ENCODE results near the gene PLEKHG5. TPM values are rescaled to one million over a fixed set of nuclear protein-coding genes. Genes with fewer than 3 reads are reported as not detected.
A peak's percentile ranks its signal among the peaks of the same experiment; 100 is the strongest.

PLEKHG5 gene
- polyA plus RNA-seq, 2 of the 4 experiments (the other 2 are of a cell fraction): 0.84 to 3.1 TPM

DNA sequence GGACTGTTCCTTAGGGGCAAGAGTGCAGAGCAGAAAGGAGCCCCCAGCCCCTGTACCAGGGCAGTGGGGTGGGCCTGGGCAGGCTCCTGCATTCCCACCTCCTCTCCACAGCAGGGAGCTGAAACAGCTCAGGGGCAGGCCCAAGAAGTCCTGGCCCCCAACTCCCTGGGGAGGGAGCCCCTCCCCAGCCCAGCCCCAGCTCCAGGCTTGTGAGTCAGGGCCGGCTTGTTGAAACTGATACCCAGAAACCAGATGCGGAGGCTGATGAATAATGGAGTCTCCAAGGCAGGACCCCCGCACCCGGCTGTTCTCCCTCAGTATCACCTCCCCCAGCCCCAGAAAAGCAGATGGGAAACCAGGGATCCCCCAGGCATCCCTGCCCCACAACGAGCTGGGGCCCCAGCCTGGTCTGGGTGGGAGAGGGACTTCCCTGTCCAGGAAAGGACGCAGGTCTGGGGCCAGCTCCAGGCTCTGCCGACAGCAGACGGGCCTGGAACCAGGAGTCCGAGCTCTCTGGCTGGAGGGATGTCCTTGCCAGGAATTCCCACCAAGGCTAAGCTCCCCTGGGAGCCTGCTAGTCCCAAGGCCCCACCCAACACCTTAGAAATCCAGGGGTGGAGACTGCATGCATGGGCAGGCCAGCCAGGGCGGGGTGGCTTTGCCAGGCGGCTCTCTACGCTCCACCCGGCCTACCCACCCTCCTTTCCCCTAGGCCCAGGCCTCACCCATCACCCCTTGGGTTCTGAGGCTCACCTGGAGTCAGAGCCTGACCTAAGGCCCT, 2.7 kb downstream of the PLEKHG5 start:
- no peak for ATAC-seq
- Histone ChIP-seq H3K4me3 (no peak overlapping the region), H3K4me1 (peaks cover 23% of the 10 kb centered on the region), H3K27ac (peak overlapping the region in 1 of 2 experiments; percentile 99; a peak in 2 of 6 replicates), H3K9me3 (no peaks in the 10 kb centered on the region), H3K4me2 (peak overlapping the region; percentile 100)
- TF ChIP-seq HOXB13 (CRISPR knock-in tag; IDR thresholded peaks at IDR 0.05; ENCODE audit: low read depth) (no peak), CTCF (IDR thresholded peaks at IDR 0.05) (no peak), HDAC2 (IDR thresholded peaks at IDR 0.05) (no peak), HEYL (CRISPR knock-in tag; IDR thresholded peaks at IDR 0.05) (no peak), CEBPB (IDR thresholded peaks at IDR 0.05) (no peak), TP53 (CRISPR knock-in tag; IDR thresholded peaks at IDR 0.05) (no peak), HMGXB4 (CRISPR knock-in tag; IDR thresholded peaks at IDR 0.05; ENCODE audit: borderline replicate concordance) (no peak), KDM5A (IDR thresholded peaks at IDR 0.05) (no peak), HOXA7 (CRISPR knock-in tag; IDR thresholded peaks at IDR 0.05) (no peak), CBX2 (IDR thresholded peaks at IDR 0.05; ENCODE audit: borderline replicate concordance, low read depth) (no peak), RARB (CRISPR knock-in tag; IDR thresholded peaks at IDR 0.05) (no peak), ZNF302 (CRISPR knock-in tag; IDR thresholded peaks at IDR 0.05) (no peak), ESRRA (IDR thresholded peaks at IDR 0.05; ENCODE audit: borderline replicate concordance, low read length) (no peak), GATA3 (IDR thresholded peaks at IDR 0.05; ENCODE audit: borderline replicate concordance) (no peak), EHMT2 (IDR thresholded peaks at IDR 0.05; ENCODE audit: low read depth) (no peak), CHD2 (IDR thresholded peaks at IDR 0.05; ENCODE audit: low read length, partially characterized antibody) (no peak), CBX8 (IDR thresholded peaks at IDR 0.05) (no peak)
- TF ChIP-seq, protein P1, sequence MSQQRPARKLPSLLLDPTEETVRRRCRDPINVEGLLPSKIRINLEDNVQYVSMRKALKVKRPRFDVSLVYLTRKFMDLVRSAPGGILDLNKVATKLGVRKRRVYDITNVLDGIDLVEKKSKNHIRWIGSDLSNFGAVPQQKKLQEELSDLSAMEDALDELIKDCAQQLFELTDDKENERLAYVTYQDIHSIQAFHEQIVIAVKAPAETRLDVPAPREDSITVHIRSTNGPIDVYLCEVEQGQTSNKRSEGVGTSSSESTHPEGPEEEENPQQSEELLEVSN (IDR thresholded peaks at IDR 0.05; ENCODE audit: borderline replicate concordance, low read depth): no peak
- TF ChIP-seq, protein P2, sequence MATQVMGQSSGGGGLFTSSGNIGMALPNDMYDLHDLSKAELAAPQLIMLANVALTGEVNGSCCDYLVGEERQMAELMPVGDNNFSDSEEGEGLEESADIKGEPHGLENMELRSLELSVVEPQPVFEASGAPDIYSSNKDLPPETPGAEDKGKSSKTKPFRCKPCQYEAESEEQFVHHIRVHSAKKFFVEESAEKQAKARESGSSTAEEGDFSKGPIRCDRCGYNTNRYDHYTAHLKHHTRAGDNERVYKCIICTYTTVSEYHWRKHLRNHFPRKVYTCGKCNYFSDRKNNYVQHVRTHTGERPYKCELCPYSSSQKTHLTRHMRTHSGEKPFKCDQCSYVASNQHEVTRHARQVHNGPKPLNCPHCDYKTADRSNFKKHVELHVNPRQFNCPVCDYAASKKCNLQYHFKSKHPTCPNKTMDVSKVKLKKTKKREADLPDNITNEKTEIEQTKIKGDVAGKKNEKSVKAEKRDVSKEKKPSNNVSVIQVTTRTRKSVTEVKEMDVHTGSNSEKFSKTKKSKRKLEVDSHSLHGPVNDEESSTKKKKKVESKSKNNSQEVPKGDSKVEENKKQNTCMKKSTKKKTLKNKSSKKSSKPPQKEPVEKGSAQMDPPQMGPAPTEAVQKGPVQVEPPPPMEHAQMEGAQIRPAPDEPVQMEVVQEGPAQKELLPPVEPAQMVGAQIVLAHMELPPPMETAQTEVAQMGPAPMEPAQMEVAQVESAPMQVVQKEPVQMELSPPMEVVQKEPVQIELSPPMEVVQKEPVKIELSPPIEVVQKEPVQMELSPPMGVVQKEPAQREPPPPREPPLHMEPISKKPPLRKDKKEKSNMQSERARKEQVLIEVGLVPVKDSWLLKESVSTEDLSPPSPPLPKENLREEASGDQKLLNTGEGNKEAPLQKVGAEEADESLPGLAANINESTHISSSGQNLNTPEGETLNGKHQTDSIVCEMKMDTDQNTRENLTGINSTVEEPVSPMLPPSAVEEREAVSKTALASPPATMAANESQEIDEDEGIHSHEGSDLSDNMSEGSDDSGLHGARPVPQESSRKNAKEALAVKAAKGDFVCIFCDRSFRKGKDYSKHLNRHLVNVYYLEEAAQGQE (IDR thresholded peaks at IDR 0.05): no peak
- WGBS (ENCODE audit: missing lambda C conversion rate): 72% methylated on average over 5 of the region's 13 CpGs
- ChIA-PET POLR2A (no interaction called here), CTCF (interaction anchor here (0.6 to 4.6 kb wide), 28 partner anchors 8 to 159 kb away, joined by 3 to 54 read pairs (median 4); no protein-coding TSS in a partner anchor)
- no peak for FAIRE-seq
- DNase-seq (ENCODE audit: low read depth in 1 of 2, low spot score in 1 of 2): no peak
